ENCODE measurements around the gene ATG12. TPM values are rescaled to one million over a fixed set of nuclear protein-coding genes. Genes with fewer than 3 reads are reported as not detected.
A peak's percentile ranks its signal among the peaks of the same experiment; 100 is the strongest.
"Not testable (repeated sequence)": the region's sequence is repeated elsewhere in the genome, so short reads cannot be mapped to it uniquely, and the experiment has no call there.

ATG12 gene
- total RNA-seq, 1 donor from 2014 or later = 122 TPM

DNA sequence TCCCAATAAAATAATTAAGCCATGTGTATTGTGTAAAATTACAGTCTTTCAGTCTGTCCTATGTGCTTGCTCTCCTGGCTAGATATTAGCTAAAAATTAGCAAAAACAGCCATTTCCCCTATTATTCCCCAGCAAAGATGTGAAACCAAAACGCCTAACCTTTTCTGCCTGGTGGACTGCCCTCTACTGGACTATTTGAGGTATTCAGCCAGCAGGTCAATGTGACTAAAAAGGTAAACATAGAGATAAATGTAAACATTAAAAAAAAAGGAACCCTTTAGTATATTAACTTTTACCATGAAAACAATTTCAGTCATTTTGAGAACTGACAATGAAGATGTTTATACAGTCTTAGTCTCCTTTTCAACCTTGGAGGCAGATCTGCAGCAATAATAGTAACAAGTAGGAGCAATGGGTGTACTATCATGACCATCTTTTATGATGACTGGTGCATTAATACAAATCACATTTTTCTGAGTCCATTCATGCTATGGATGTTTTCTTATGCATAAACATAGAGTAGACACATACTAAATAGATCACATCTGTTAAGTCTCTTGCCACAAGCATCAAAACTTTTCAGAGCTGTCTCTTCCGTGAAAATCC lies 10.1 kb downstream of the ATG12 start:
- no peaks in the 10 kb centered on the region for H4K20me1 ChIP-seq (ENCODE audit: low read depth)
- H3K79me2 ChIP-seq (ENCODE audit: low read depth) = no peaks in the 10 kb centered on the region
- Mint-ChIP-seq H3K27ac (no peak overlapping the region), H3K36me3 (peaks cover 25% of the 10 kb centered on the region), H3K4me1 (no peaks in the 10 kb centered on the region), H3K27me3 (ENCODE audit: insufficient read depth, low read depth) (peaks cover 2% of the 10 kb centered on the region), H3K4me3 (no peak overlapping the region), H3K9me3 (no peaks in the 10 kb centered on the region)
- no peak overlapping the region for H3K9ac ChIP-seq
- no peaks in the 10 kb centered on the region for H3K27me3 ChIP-seq
- H3F3A ChIP-seq (ENCODE audit: low read depth) = peaks cover 7% of the 10 kb centered on the region
- H3K27ac ChIP-seq = no peak overlapping the region
- peaks cover 12% of the 10 kb centered on the region for H3K36me3 ChIP-seq
- no peak for TF ChIP-seq EZH2phosphoT487 (IDR thresholded peaks at IDR 0.05)
- TF ChIP-seq, protein P1, sequence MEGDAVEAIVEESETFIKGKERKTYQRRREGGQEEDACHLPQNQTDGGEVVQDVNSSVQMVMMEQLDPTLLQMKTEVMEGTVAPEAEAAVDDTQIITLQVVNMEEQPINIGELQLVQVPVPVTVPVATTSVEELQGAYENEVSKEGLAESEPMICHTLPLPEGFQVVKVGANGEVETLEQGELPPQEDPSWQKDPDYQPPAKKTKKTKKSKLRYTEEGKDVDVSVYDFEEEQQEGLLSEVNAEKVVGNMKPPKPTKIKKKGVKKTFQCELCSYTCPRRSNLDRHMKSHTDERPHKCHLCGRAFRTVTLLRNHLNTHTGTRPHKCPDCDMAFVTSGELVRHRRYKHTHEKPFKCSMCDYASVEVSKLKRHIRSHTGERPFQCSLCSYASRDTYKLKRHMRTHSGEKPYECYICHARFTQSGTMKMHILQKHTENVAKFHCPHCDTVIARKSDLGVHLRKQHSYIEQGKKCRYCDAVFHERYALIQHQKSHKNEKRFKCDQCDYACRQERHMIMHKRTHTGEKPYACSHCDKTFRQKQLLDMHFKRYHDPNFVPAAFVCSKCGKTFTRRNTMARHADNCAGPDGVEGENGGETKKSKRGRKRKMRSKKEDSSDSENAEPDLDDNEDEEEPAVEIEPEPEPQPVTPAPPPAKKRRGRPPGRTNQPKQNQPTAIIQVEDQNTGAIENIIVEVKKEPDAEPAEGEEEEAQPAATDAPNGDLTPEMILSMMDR (IDR thresholded peaks at IDR 0.05) = peak; percentile 89
- no peak overlapping the region for H3K4me2 ChIP-seq
- peak; percentile 62 for DNase-seq (ENCODE audit: low spot score)
- no peak overlapping the region for H2AFZ ChIP-seq (replicated peaks)
- no peaks in the 10 kb centered on the region for H3K4me1 ChIP-seq
- no peak overlapping the region for H3K4me3 ChIP-seq
- no peaks in the 10 kb centered on the region for H3K9me3 ChIP-seq (ENCODE audit: low read depth)

DNA sequence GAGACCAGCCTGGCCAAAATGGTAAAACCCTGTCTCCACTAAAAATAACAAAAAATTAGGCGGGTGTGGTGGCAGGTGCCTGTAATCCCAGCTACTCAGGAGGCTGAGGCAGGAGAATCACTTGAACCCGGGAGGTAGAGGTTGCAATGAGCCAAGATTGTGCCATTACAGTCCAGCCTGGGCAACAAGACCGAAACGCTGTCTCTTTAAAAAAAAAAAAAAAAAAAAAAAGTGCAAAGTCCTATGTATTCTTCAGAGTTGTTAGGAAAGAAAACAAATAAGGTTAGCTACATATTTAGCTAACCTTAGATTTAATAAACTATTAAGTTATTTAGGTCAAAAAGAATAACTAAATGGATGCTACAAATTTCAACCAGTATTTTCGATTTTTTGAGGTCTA lies 11.5 kb downstream of the ATG12 start:
- no peak overlapping the region for H3K27ac Mint-ChIP-seq
- TF ChIP-seq, protein P1 (IDR thresholded peaks at IDR 0.05) = no peak
- TF ChIP-seq EZH2 (IDR thresholded peaks at IDR 0.05) (no peak), EZH2phosphoT487 (IDR thresholded peaks at IDR 0.05) (no peak)
- no peaks in the 10 kb centered on the region for H3K79me2 ChIP-seq (ENCODE audit: low read depth)

DNA sequence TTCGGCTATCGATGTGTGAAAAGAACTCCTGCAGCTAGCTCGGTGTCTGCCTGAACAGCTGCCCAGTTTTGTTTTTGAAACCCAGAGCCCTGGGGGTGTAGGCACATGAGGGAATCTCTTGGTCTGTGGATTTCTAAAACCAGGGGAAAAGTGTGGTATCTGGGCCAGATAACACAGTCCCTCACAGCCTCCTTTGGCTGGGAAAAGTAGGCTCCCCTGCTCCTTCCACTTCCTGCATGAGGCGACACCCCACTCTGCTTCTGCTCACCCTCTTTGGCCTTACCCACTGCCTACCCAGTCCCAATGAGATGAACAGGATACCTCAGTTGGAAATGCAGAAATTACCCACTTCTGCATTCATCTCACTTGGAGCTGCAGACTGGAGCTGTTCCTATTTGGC lies 15.4 kb downstream of the ATG12 start:
- Histone ChIP-seq H2AFZ (replicated peaks) (no peak overlapping the region), H3F3A (ENCODE audit: low read depth) (no peaks in the 10 kb centered on the region), H3K27me3 (no peaks in the 10 kb centered on the region), H3K36me3 (peaks cover 7% of the 10 kb centered on the region), H3K9ac (no peak overlapping the region), H4K20me1 (ENCODE audit: low read depth) (no peaks in the 10 kb centered on the region), H3K79me2 (ENCODE audit: low read depth) (no peaks in the 10 kb centered on the region), H3K4me2 (no peak overlapping the region), H3K4me3 (no peak overlapping the region), H3K4me1 (no peaks in the 10 kb centered on the region), H3K27ac (no peak overlapping the region), H3K9me3 (ENCODE audit: low read depth) (no peaks in the 10 kb centered on the region)
- peaks cover 3% of the 10 kb centered on the region for H3K9me3 Mint-ChIP-seq
- no peak overlapping the region for H3K27ac Mint-ChIP-seq
- no peak overlapping the region for H3K4me3 Mint-ChIP-seq
- no peak for DNase-seq (ENCODE audit: low spot score)
- TF ChIP-seq EZH2phosphoT487 (IDR thresholded peaks at IDR 0.05) (no peak), EZH2 (IDR thresholded peaks at IDR 0.05) (no peak)
- TF ChIP-seq, protein P1 (IDR thresholded peaks at IDR 0.05) = no peak
- no peaks in the 10 kb centered on the region for H3K4me1 Mint-ChIP-seq
- H3K27me3 Mint-ChIP-seq (ENCODE audit: insufficient read depth, low read depth) = no peaks in the 10 kb centered on the region
- H3K36me3 Mint-ChIP-seq = peaks cover 14% of the 10 kb centered on the region

More for the DNA sequence above, 11.5 kb downstream of the ATG12 start:
- no peak overlapping the region for H3K9ac ChIP-seq
- Mint-ChIP-seq H3K9me3 (no peaks in the 10 kb centered on the region), H3K36me3 (peaks cover 20% of the 10 kb centered on the region), H3K27me3 (ENCODE audit: insufficient read depth, low read depth) (no peaks in the 10 kb centered on the region), H3K4me3 (no peak overlapping the region), H3K4me1 (no peaks in the 10 kb centered on the region)
- H3K4me3 ChIP-seq = no peak overlapping the region
- H3F3A ChIP-seq (ENCODE audit: low read depth) = peaks cover 7% of the 10 kb centered on the region
- no peak overlapping the region for H2AFZ ChIP-seq (replicated peaks)
- H4K20me1 ChIP-seq (ENCODE audit: low read depth) = no peaks in the 10 kb centered on the region
- H3K27ac ChIP-seq = no peak overlapping the region
- H3K4me1 ChIP-seq = no peaks in the 10 kb centered on the region
- no peak for DNase-seq (ENCODE audit: low spot score)
- peaks cover 12% of the 10 kb centered on the region for H3K36me3 ChIP-seq
- no peaks in the 10 kb centered on the region for H3K27me3 ChIP-seq
- no peaks in the 10 kb centered on the region for H3K9me3 ChIP-seq (ENCODE audit: low read depth)
- no peak overlapping the region for H3K4me2 ChIP-seq

DNA sequence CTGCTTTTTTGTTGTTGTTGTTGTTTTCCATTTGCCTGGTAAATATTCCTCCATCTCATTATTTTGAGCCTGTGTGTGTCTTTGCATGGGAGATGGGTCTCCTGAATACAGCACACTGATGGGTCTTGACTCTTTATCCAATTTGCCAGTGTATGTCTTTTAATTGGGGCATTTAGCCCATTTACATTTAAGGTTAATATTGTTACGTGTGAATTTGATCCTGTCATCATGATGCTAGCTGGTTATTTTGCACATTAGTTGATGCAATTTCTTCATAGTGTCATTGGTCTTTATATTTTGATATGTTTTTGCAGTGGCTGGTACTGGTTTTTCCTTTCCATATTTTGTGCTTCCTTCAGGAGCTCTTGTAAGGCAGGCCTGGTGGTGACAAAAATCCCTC lies 16.4 kb downstream of the ATG12 start:
- DNase-seq (ENCODE audit: low spot score); H3K4me1 ChIP-seq; H3K27ac ChIP-seq; H2AFZ ChIP-seq (replicated peaks); H3K4me3 Mint-ChIP-seq; H3F3A ChIP-seq (ENCODE audit: low read depth); H3K27me3 Mint-ChIP-seq (ENCODE audit: insufficient read depth, low read depth); H3K4me3 ChIP-seq; H3K4me1 Mint-ChIP-seq; H3K9me3 ChIP-seq (ENCODE audit: low read depth); H3K79me2 ChIP-seq (ENCODE audit: low read depth); H4K20me1 ChIP-seq (ENCODE audit: low read depth); H3K27me3 ChIP-seq; H3K36me3 ChIP-seq; H3K9me3 Mint-ChIP-seq; H3K4me2 ChIP-seq; H3K27ac Mint-ChIP-seq; H3K9ac ChIP-seq: not testable (repeated sequence)
- H3K36me3 Mint-ChIP-seq = peaks cover 14% of the 10 kb centered on the region

Measured in neural progenitor cell (in vitro differentiated cells).